ENCODE data around the gene IL1RL2.

The IL1RL2 gene

GRCh38 chr2:102236132-102236531 is 49.3 kb downstream of the IL1RL2 start:
- DNase-seq (ENCODE audit: low spot score) = no peak
- ChIA-PET CTCF (interaction anchor here (0.7 to 0.9 kb wide), 2 partner anchors 208 to 301 kb away, joined by 3 to 5 read pairs; no protein-coding TSS in a partner anchor), POLR2A (ENCODE audit: low non-redundant PET) (no interaction called here)
- no peak overlapping the region for H3K27ac ChIP-seq
- TF ChIP-seq CTCF (conservative IDR thresholded peaks at IDR 0.05; ENCODE audit: low read depth) = no peak

GRCh38 chr2:102237176-102237575 is 50.4 kb downstream of the IL1RL2 start:
- H3K27ac ChIP-seq = no peak overlapping the region
- ChIA-PET POLR2A (ENCODE audit: low non-redundant PET) (no interaction called here), CTCF (no interaction called here)
- TF ChIP-seq CTCF (conservative IDR thresholded peaks at IDR 0.05; ENCODE audit: low read depth) = no peak
- no peak for DNase-seq (ENCODE audit: low spot score)

- ChIA-PET POLR2A (ENCODE audit: low non-redundant PET) (no interaction called here), CTCF (interaction anchor here (0.6 to 1.2 kb wide), 4 partner anchors 104 to 1376 kb away, joined by 3 read pairs; no protein-coding TSS in a partner anchor)
- DNase-seq (ENCODE audit: low spot score) = no peak
- H3K27ac ChIP-seq = no peak overlapping the region
- TF ChIP-seq CTCF (conservative IDR thresholded peaks at IDR 0.05; ENCODE audit: low read depth) = no peak
These were observed 51.4 kb downstream of the IL1RL2 start for GRCh38 chr2:102238039-102238756.

- CTCF ChIA-PET = interaction anchor here (0.5 to 1.2 kb wide), 5 partner anchors 47 to 219 kb away, joined by 3 to 4 read pairs (median 3); no protein-coding TSS in a partner anchor
- no peak for DNase-seq (ENCODE audit: low spot score)
- POLR2A ChIA-PET (ENCODE audit: low non-redundant PET) = interaction anchor here (0.8 kb wide), 1 partner anchor 96 kb away, joined by 6 read pairs; the partner anchor contains the start of gene IL1R1
- no peak for TF ChIP-seq CTCF (conservative IDR thresholded peaks at IDR 0.05; ENCODE audit: low read depth)
- no peak overlapping the region for H3K27ac ChIP-seq
These were observed 52.0 kb downstream of the IL1RL2 start for GRCh38 chr2:102238778-102239177.

- POLR2A ChIA-PET (ENCODE audit: low non-redundant PET) = interaction anchor here (0.8 kb wide), 1 partner anchor 97 kb away, joined by 6 read pairs; the partner anchor contains the start of gene IL1R1
- CTCF ChIA-PET = interaction anchor here (0.5 to 2.2 kb wide), 5 partner anchors 47 to 219 kb away, joined by 3 to 19 read pairs (median 4); no protein-coding TSS in a partner anchor
- H3K27ac ChIP-seq = no peak overlapping the region
- TF ChIP-seq CTCF (conservative IDR thresholded peaks at IDR 0.05; ENCODE audit: low read depth) = no peak
- DNase-seq (ENCODE audit: low spot score) = no peak
These were observed 52.5 kb downstream of the IL1RL2 start for GRCh38 chr2:102239344-102239743.

GRCh38 chr2:102240640-102241370 is 54.0 kb downstream of the IL1RL2 start:
- peak; percentile 96 for TF ChIP-seq CTCF (conservative IDR thresholded peaks at IDR 0.05; ENCODE audit: low read depth)
- no peak overlapping the region for H3K27ac ChIP-seq
- peak; percentile 69 for DNase-seq (ENCODE audit: low spot score)
- POLR2A ChIA-PET (ENCODE audit: low non-redundant PET) = interaction anchor here (1.2 kb wide), 1 partner anchor 99 kb away, joined by 3 read pairs; no protein-coding TSS in a partner anchor
- CTCF ChIA-PET = interaction anchor here (0.5 to 2.2 kb wide), 20 partner anchors 10 to 715 kb away, joined by 3 to 19 read pairs (median 4); partner anchors contain the start of genes IL1R1 and IL1RL2
